HG03060 (cell line): Measurements from ENCODE around the gene TXNRD2.

Experiments
- ATAC-seq: cut with Tn5 transposase; IDR thresholded peaks from one replicate; pipeline ENCODE4 v1.9.1; 2021; ENCODE audit warnings: low read depth, moderate number of reproducible peaks; ENCODE audit not compliant: unreplicated experiment

TXNRD2 gene

GRCh38 chr22:19969141-19969928 is 27.7 kb upstream of the TXNRD2 start:
- ATAC-seq: no peak

- no peak for ATAC-seq
Observed at GRCh38 chr22:19968450-19968891, 26.9 kb upstream of the TXNRD2 start.

DNA sequence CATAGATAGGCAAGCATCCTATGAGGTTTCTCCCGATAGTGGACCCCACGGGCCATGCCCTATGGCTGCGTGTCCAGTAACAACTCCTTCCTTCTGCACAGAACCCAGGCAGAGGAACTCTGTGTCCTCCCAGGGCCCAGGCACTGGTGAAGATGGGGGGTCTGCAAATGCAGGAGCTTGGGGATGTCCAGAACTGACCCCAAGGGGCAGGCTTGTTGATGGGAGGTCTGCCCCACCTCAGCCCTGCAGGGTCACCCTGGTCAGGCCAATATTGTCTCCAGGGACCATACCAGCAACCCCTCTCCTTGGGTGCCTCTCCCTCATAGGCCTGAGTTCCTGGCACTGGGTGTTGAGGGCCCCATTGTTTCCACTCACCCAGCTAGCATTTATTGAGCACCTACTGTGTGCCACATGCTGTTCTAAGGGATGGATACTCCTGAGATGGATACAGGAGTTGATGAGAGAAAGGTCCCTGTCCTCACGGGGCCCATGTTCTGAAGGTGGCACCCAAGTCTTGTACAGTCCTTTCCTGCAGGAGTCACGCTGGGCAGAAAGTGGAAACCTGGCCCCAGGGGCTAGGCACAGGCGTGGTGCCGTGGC is 26.3 kb upstream of the TXNRD2 start:
- ATAC-seq: no peak

GRCh38 chr22:19966908-19967750 is 25.5 kb upstream of the TXNRD2 start:
- ATAC-seq: no peak

DNA sequence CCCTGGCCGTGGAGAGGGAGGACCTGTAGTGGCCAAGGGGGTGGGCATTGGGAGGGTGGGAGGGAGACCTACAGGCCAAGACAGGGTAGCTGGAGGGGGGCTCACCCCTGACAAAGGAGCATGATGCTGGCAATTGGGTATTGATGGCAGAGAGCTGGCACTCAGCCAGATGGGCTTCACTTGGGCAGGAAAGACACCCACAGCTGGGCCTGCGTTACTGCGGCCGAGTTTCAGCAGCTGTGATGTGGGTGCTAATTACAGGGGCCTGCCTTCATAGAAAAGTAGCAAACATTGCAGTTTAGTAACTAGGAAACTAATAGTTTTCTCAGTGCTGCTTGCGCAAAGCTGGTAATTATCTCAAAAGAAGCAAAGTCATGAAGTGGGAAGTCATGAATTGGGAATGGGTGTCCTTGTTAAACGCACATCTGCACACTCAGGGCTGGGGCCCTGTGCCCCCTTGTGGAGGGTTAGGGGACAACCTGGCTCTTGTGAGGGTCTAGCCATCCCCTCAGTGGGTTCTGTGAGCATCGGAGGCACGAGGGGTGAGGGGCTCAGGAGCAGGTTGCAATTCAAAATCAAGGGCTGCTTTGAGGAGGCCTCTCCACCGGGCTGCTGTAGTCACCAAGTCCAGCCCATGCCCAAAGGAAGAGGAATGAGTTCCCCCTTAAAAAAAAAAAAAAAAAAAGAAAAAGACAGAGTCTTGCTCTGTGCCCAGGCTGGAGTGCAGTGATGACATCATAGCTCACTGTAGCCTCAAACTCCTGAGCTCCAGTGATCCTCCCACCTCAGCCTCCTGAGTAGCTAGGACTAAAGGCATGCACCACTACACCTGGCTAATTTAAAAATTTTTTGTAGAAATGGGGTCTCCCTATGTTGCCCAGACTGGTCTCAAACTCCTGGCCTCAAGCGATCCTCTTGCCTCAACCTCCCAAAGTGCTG is 24.4 kb upstream of the TXNRD2 start:
- no peak for ATAC-seq

- ATAC-seq: no peak
Observed at GRCh38 chr22:19964701-19965386, 23.2 kb upstream of the TXNRD2 start.

- no peak for ATAC-seq
Observed at GRCh38 chr22:19963863-19964642, 22.4 kb upstream of the TXNRD2 start.

DNA sequence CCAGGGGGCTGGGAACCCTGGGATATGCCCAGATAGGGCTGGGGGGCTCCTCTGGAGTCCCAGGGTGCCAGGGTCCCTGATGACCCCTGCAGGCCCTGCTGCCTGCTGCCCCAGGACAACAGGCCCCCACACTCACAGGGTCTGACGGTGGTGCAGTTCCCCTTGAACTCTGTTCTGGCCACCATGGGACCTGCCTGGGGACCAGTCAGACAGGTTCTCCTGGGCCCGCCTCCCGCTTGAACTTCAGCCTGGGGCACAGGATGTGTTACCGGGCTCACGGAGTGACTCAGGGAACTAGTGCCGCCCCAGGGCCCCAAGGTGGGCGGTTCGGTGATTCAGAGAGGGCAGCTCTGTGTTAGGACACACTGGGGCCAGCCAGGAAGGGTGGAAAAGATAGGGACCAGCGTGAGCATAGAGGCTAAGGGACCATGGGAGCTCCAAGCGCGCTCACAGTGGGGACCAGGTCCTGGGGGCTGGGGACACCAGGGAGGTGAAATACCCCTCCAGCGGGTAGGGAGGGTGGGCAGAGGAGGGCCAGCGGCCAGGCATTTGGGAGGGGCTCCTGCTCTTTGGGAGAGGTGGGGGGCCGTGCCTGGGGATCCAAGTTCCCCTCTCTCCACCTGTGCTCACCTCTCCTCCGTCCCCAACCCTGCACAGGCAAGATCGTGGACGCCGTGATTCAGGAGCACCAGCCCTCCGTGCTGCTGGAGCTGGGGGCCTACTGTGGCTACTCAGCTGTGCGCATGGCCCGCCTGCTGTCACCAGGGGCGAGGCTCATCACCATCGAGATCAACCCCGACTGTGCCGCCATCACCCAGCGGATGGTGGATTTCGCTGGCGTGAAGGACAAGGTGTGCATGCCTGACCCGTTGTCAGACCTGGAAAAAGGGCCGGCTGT is 21.5 kb upstream of the TXNRD2 start:
- ATAC-seq: no peak

DNA sequence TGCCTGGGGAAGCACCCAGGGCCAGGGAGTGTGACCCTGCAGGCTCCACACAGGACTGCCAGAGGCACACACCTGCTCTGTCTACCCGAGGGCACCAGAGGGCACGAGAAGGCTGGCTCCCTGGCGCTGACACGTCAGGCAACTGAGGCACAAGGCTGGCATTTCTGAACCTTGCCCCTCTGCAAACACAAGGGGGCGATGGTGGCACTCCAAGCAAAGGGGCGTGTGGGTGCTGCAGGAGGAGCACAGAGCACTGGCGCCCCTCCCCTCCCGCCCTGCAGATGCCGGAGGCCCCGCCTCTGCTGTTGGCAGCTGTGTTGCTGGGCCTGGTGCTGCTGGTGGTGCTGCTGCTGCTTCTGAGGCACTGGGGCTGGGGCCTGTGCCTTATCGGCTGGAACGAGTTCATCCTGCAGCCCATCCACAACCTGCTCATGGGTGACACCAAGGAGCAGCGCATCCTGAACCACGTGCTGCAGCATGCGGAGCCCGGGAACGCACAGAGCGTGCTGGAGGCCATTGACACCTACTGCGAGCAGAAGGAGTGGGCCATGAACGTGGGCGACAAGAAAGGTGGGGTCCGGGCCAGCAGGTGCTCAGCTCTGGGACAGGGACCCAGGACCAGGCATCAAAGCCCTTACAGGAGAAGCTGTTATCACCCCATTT is 20.8 kb upstream of the TXNRD2 start:
- ATAC-seq: no peak

GRCh38 chr22:19961868-19962245 is 20.2 kb upstream of the TXNRD2 start:
- ATAC-seq: no peak

DNA sequence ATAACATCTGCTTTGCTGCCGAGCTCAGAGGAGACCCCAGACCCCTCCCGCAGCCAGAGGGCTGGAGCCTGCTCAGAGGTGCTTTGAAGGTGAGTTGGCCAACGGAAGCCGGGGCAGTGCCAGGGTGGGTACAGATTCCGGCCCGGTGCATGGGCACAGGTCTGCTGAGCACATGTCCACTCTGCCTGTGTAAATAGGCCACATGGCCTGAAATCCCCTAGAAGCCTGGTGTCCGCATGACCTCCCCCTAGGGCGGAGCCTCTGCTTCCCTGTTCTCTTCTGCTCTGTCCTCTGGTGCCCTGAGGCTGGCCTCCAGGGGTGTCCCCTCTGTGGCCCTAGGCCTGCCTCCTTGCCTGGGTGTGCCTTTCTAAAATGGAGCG is 19.6 kb upstream of the TXNRD2 start:
- ATAC-seq: no peak

GRCh38 chr22:19960491-19961200 is 19.0 kb upstream of the TXNRD2 start:
- ATAC-seq: no peak

GRCh38 chr22:19959587-19960490 is 18.2 kb upstream of the TXNRD2 start:
- no peak for ATAC-seq

DNA sequence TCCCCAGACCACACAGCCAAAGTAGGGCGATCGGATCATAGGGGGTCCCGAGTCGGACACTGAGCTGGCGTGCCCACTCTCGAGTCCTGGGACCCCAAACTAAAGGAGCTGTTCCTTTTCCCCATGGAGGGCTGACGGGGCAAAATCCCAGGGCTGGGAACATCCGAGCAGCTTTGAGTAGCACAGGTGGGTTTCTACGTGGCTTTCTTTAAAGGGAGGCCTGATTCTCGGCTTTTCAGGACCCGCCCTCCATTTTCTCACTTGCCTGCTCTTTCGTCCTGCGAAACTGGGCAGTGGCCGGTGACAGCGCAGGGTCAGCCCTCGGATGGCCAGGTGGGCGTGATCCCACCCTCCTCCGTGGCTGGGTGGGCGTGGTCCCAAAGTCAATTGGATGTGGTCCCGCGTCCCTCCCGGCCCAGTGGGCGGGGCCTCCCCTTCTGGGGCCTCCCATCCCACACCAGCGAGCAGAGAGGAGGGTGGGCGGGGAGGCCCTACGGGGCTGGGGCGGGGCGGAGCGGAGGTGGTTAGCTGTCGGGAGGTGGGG is 17.5 kb upstream of the TXNRD2 start:
- no peak for ATAC-seq
